ENCODE results near the gene SEPTIN6.
"Not testable (repeated sequence)": the region's sequence is repeated elsewhere in the genome, so short reads cannot be mapped to it uniquely, and the experiment has no call there.

SEPTIN6 gene

GRCh38 chrX:119690921-119691716 lies 1.8 kb downstream of the SEPTIN6 start:
- DNase-seq, result peak; percentile 70

- peak; percentile 65 for DNase-seq
Observed at GRCh38 chrX:119688911-119689321, 4.1 kb downstream of the SEPTIN6 start.

- DNase-seq, result peak; percentile 44
Observed at GRCh38 chrX:119687661-119688413, 5.1 kb downstream of the SEPTIN6 start.

GRCh38 chrX:119686087-119686691 lies 6.8 kb downstream of the SEPTIN6 start:
- peak; percentile 43 for DNase-seq

GRCh38 chrX:119685225-119686066 lies 7.5 kb downstream of the SEPTIN6 start:
- peak; percentile 68 for DNase-seq

- no peak for DNase-seq
Observed at GRCh38 chrX:119684916-119685224, 8.1 kb downstream of the SEPTIN6 start.

GRCh38 chrX:119684312-119684711 lies 8.7 kb downstream of the SEPTIN6 start:
- DNase-seq, result peak; percentile 48

- DNase-seq, result peak; percentile 61
Observed at GRCh38 chrX:119682019-119682989, 10.7 kb downstream of the SEPTIN6 start.

- DNase-seq, result no peak
Observed at GRCh38 chrX:119677654-119677981, 15.3 kb downstream of the SEPTIN6 start.

GRCh38 chrX:119676949-119677653 lies 15.9 kb downstream of the SEPTIN6 start:
- no peak for DNase-seq

GRCh38 chrX:119673336-119673735 lies 19.6 kb downstream of the SEPTIN6 start:
- no peak for DNase-seq

GRCh38 chrX:119672426-119672825 lies 20.5 kb downstream of the SEPTIN6 start:
- DNase-seq, result no peak

GRCh38 chrX:119669424-119670037 lies 23.4 kb downstream of the SEPTIN6 start:
- DNase-seq, result no peak

- no peak for DNase-seq
Observed at GRCh38 chrX:119667111-119667878, 25.7 kb downstream of the SEPTIN6 start.

GRCh38 chrX:119664877-119665276 lies 28.1 kb downstream of the SEPTIN6 start:
- DNase-seq, result not testable (repeated sequence)

GRCh38 chrX:119661486-119661885 lies 31.5 kb downstream of the SEPTIN6 start:
- no peak for DNase-seq

GRCh38 chrX:119659522-119659921 lies 33.4 kb downstream of the SEPTIN6 start:
- DNase-seq, result no peak

- DNase-seq, result peak; percentile 18
Observed at GRCh38 chrX:119655125-119655524, 37.8 kb downstream of the SEPTIN6 start.

GRCh38 chrX:119654112-119654531 lies 38.8 kb downstream of the SEPTIN6 start:
- DNase-seq, result peak; percentile 25

GRCh38 chrX:119648421-119648775 lies 44.6 kb downstream of the SEPTIN6 start:
- DNase-seq, result no peak

All from CD4-positive, alpha-beta T cell treated with Interleukin-10 for 1 hour (primary cell).